ENCODE data around the gene BIN1.
A peak's percentile ranks its signal among the peaks of the same experiment; 100 is the strongest.
"Not testable (repeated sequence)": the region's sequence is repeated elsewhere in the genome, so short reads cannot be mapped to it uniquely, and the experiment has no call there.

The BIN1 gene

DNA sequence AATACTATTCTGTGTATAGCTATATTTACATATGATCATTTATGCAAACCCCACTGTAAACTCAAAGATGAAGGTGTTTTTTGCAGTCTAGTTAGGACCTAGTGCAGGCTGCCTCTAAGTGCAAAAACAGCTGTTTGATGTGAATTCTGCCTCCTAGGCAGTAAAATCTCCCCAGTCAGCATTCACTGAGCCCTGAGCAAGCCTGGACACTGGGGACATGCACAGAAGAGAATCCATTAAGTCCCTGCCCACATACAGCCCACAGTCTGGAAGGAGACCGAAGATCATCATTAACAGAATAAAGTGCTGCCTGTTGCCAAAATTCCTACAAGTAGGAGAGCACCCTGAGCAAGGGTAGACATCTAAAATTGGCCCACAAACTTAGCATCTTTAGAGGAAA lies 14.4 kb upstream of the BIN1 start:
- Histone ChIP-seq H3K27ac (peak overlapping the region in 1 of 2 donors; percentile 35), H3K4me3 (no peak overlapping the region)
- no peak for TF ChIP-seq CTCF (IDR thresholded peaks at IDR 0.05)
- no peak for DNase-seq (ENCODE audit: low spot score)

DNA sequence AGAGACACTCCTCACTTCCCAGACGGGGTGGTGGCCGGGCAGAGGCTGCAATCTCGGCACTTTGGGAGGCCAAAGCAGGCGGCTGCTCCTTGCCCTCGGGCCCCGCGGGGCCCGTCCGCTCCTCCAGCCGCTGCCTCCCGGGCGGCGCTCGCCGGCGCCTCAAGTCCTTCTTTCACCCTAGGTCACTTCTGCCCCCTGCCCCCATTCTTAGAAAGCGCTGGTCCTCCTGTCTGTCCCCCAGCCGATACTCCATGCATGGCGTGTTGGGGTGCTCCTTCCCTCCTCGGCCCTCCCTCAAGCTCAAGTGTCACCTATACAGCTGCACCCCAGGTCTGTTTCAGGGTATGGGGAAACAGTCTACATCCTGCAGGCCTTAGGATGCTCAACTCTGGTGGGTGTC lies 13.5 kb upstream of the BIN1 start:
- not testable (repeated sequence) for H3K4me3 ChIP-seq; DNase-seq (ENCODE audit: low spot score); H3K27ac ChIP-seq

DNA sequence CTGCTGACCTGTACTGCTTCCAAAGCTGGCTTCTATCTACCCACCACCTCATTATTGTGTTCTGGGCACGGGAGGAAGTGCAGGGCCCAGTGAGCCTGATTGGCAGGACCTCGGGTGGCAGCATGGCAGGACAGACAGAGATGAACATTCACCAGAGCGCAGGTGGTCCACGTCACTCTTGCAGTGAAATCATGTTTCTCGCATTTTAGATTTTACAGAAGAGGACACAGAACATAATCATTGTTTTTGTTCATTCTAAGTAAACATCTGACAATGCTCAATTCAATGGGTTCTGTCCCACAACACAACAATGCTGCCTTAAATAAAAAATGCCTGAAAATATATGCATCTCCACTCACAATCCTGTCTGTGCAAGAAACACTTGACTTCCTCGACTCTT lies 11.5 kb upstream of the BIN1 start:
- no peak for TF ChIP-seq CTCF (IDR thresholded peaks at IDR 0.05)
- no peak for DNase-seq (ENCODE audit: low spot score)
- no peak overlapping the region for H3K4me3 ChIP-seq
- H3K27ac ChIP-seq, result no peak overlapping the region

GRCh38 chr2:127118038-127118437 lies 11.1 kb upstream of the BIN1 start:
- no peak overlapping the region for H3K27ac ChIP-seq
- DNase-seq (ENCODE audit: low spot score), result peak; percentile 54
- H3K4me3 ChIP-seq, result no peak overlapping the region
- no peak for TF ChIP-seq CTCF (IDR thresholded peaks at IDR 0.05)

DNA sequence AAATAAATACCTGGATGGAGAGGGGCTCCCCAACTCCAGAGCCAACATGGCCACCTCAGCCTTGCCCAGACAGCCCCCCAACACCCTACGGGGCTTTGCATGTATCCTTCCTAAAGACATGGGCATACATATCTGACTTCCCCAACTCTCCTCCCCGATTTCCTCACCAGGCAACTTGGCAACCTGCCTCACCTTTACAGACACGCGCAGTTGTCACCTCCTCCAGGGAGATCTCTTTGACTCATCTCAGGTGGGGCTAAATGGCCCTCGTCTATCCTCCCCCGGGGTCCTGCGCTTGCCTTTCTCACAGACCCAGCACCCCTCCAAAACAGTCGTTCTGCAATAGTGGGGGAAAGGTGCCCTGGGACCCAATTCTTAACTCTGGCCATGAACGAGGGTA lies 10.6 kb upstream of the BIN1 start:
- no peak overlapping the region for H3K27ac ChIP-seq
- peak; percentile 59 for DNase-seq (ENCODE audit: low spot score)
- no peak for TF ChIP-seq CTCF (IDR thresholded peaks at IDR 0.05)

GRCh38 chr2:127115471-127116199 lies 8.7 kb upstream of the BIN1 start:
- no peak overlapping the region for H3K27ac ChIP-seq
- TF ChIP-seq CTCF (IDR thresholded peaks at IDR 0.05), result no peak
- DNase-seq (ENCODE audit: low spot score), result peak; percentile 36
- no peak overlapping the region for H3K4me3 ChIP-seq

More for the DNA sequence above, 10.6 kb upstream of the BIN1 start:
- H3K4me3 ChIP-seq, result no peak overlapping the region

DNA sequence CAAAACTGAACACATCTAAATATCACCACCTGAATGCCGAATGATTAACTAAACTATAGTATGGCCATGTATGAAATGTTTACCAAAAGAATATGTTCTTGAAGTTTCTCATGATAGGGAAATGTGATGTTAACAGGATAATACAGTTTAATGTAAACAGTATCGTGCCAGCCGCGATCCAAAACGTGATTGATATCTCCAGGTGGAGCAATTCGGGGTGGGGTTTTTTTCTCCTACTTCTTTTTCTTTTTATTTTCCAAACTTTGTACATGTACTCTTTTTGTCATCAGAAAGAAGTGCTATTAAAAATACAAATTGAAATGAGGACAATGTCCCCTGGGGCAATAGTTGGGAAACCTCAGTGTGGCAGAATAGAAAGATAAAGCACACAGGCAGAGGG lies 4.0 kb upstream of the BIN1 start:
- H3K4me3 ChIP-seq, result no peak overlapping the region
- no peak overlapping the region for H3K27ac ChIP-seq
- TF ChIP-seq CTCF (IDR thresholded peaks at IDR 0.05), result no peak
- DNase-seq (ENCODE audit: low spot score), result no peak
